DOHH2 (cell line): ENCODE measurements around the gene SLC1A2.

ENCODE experiments used
- CTCF ChIP-seq: fragments of 200-600 bp; sonication (generic); IDR thresholded peaks from one replicate; pipeline ENCODE4 v1.5.1; 2014; ENCODE audit warnings: antibody characterized with exemption, mild to moderate bottlenecking, low read depth, low read length; ENCODE audit not compliant: poor library complexity, severe bottlenecking
- EZH2phosphoT487 ChIP-seq: fragments of 200-600 bp; sonication (generic); IDR thresholded peaks from 2 replicates; pipeline ENCODE4 v1.6.1; 2017; ENCODE audit warnings: borderline replicate concordance, mild to moderate bottlenecking, antibody characterized with exemption, low read length, moderate library complexity, mixed read lengths

GRCh38 chr11:35336726-35337125 is 82.6 kb downstream of the SLC1A2 start:
- TF ChIP-seq CTCF (no peak), EZH2phosphoT487 (no peak)
